IMR-90 (cell line): ENCODE data around the gene GPR17. TPM values are rescaled to one million over a fixed set of nuclear protein-coding genes. Genes with fewer than 3 reads are reported as not detected.
A peak's percentile ranks its signal among the peaks of the same experiment; 100 is the strongest.

Experiments used
- ATAC-seq: fragments of 200-7000 bp; cut with Tn5 transposase; 2 replicates; pipeline ENCODE4 v1.9.1; 2020; ENCODE audit warnings: low read depth, mild to moderate bottlenecking, moderate library complexity
- BruUV-seq: library from RNA; stranded (reverse); fragments of 400-500 nt; replicated peaks from 2 replicates; lab custom pipeline; 2021; lab: Mats Ljungman, UMichigan
- CTCF ChIA-PET: fragments of 300-600 bp; formaldehyde crosslinking; extraction: SDS; loops from one replicate; lab custom pipeline; 2021; ENCODE audit warnings: antibody characterized with exemption; lab: Yijun Ruan, JAX
- POLR2A ChIA-PET: fragments of 300-600 bp; sonication (Branson Sonifier 250); formaldehyde crosslinking; loops from one replicate; lab custom pipeline; 2022; ENCODE audit warnings: antibody characterized with exemption; ENCODE audit not compliant: unreplicated experiment; lab: Charles Lee
- DNase-seq: peaks from one replicate; pipeline ENCODE4 v3.0.0; 2013
- H2AFZ ChIP-seq: replicated peaks from 2 replicates; pipeline ENCODE3; 2013; ENCODE audit warnings: low read length, mild to moderate bottlenecking; ENCODE audit not compliant: poor library complexity
- H2AK5ac ChIP-seq: 2 replicates; pipeline ENCODE4 v1.6.1; 2013; ENCODE audit warnings: low read depth, low read length, inconsistent platforms
- H2AK9ac ChIP-seq: replicated peaks from 2 replicates; pipeline ENCODE3; 2013; ENCODE audit warnings: mild to moderate bottlenecking, low read depth, low read length, moderate library complexity; ENCODE audit not compliant: poor library complexity
- H2BK120ac ChIP-seq: 2 replicates; pipeline ENCODE4 v1.6.1; 2013; ENCODE audit warnings: low read depth, low read length, inconsistent platforms
- H2BK15ac ChIP-seq: 3 replicates; pipeline ENCODE4 v1.6.1; 2013; ENCODE audit warnings: low read depth, low read length, inconsistent platforms
- H2BK20ac ChIP-seq: 2 replicates; pipeline ENCODE4 v1.6.1; 2013; ENCODE audit warnings: low read depth, mild to moderate bottlenecking, inconsistent platforms, low read length, moderate library complexity
- H2BK5ac ChIP-seq: 2 replicates; pipeline ENCODE4 v1.6.1; 2013; ENCODE audit warnings: mild to moderate bottlenecking, low read depth, low read length, inconsistent platforms; ENCODE audit not compliant: poor library complexity, severe bottlenecking
- H3K14ac ChIP-seq: replicated peaks from 2 replicates; pipeline ENCODE4 v1.6.1; 2013; ENCODE audit warnings: low read depth, low read length, inconsistent platforms
- H3K18ac ChIP-seq: 2 replicates; pipeline ENCODE4 v1.6.1; 2013; ENCODE audit warnings: low read depth, low read length, control low read depth
- H3K23ac ChIP-seq: 2 replicates; pipeline ENCODE4 v1.6.1; 2013; ENCODE audit warnings: low read depth, low read length, inconsistent platforms
- H3K27ac ChIP-seq: 2 replicates; pipeline ENCODE4 v1.5.1; 2013; ENCODE audit warnings: mild to moderate bottlenecking, control low read depth, low read length; ENCODE audit not compliant: insufficient read depth
- H3K27me3 ChIP-seq: 2 replicates; pipeline ENCODE4 v1.6.1; 2013; ENCODE audit warnings: low read length; ENCODE audit not compliant: control insufficient read depth, insufficient read depth
- H3K36me3 ChIP-seq: 2 replicates; pipeline ENCODE4 v1.6.1; 2013; ENCODE audit warnings: low read length, mixed read lengths; ENCODE audit not compliant: control insufficient read depth, insufficient read depth
- H3K4ac ChIP-seq: 2 replicates; pipeline ENCODE4 v1.6.1; 2013; ENCODE audit warnings: low read depth, low read length, inconsistent platforms
- H3K4me1 ChIP-seq: 2 replicates; pipeline ENCODE4 v1.6.1; 2013; ENCODE audit warnings: low read length, mixed read lengths; ENCODE audit not compliant: control insufficient read depth, insufficient read depth
- H3K4me2 ChIP-seq: 2 replicates; pipeline ENCODE4 v1.6.1; 2013; ENCODE audit warnings: low read depth, mild to moderate bottlenecking, control low read depth, low read length, moderate library complexity
- H3K4me3 ChIP-seq: 2 replicates; pipeline ENCODE4 v1.5.1; 2013; ENCODE audit warnings: low read depth, mild to moderate bottlenecking, control low read depth, low read length, moderate library complexity; ENCODE audit not compliant: insufficient read depth
- H3K56ac ChIP-seq: 2 replicates; pipeline ENCODE4 v1.6.1; 2013; ENCODE audit warnings: low read length, inconsistent platforms; ENCODE audit not compliant: insufficient read depth; ENCODE audit errors: extremely low read depth
- H3K79me1 ChIP-seq, 2 experiments: 2 replicates each; pipeline ENCODE4 v1.6.1; 2013; ENCODE audit warnings: low read length in 2 of 2, inconsistent platforms in 1 of 2, low read depth in 1 of 2
- H3K9ac ChIP-seq: 2 replicates; pipeline ENCODE4 v1.6.1; 2013; ENCODE audit warnings: low read depth, low read length, control low read depth
- H3K9me1 ChIP-seq: 2 replicates; pipeline ENCODE4 v1.6.1; 2013; ENCODE audit warnings: low read length, inconsistent platforms; ENCODE audit not compliant: insufficient read depth
- H3K9me3 ChIP-seq: 2 replicates; pipeline ENCODE4 v1.6.1; 2013; ENCODE audit warnings: low read length; ENCODE audit not compliant: control insufficient read depth, insufficient read depth
- H4K20me1 ChIP-seq: 2 replicates; pipeline ENCODE4 v1.6.1; 2013; ENCODE audit warnings: low read length, inconsistent platforms; ENCODE audit not compliant: insufficient read depth
- H4K5ac ChIP-seq: 2 replicates; pipeline ENCODE4 v1.6.1; 2013; ENCODE audit warnings: mild to moderate bottlenecking, low read depth, low read length, control low read depth
- H4K8ac ChIP-seq, 2 experiments: 2 replicates each; pipeline ENCODE4 v1.6.1; 2013; ENCODE audit warnings: low read depth in 2 of 2, low read length in 2 of 2, control low read depth in 1 of 2, inconsistent platforms in 1 of 2
- H4K91ac ChIP-seq: 2 replicates; pipeline ENCODE4 v1.6.1; 2013; ENCODE audit warnings: low read depth, low read length, inconsistent platforms; ENCODE audit not compliant: insufficient read depth
- BHLHE40 ChIP-seq: fragments of 150-350 bp; IDR thresholded peaks from 2 replicates; pipeline ENCODE4 v1.6.1; 2016; ENCODE audit warnings: mild to moderate bottlenecking, low read depth, low read length
- CEBPB ChIP-seq: IDR thresholded peaks from 2 replicates; pipeline ENCODE4 v1.6.1; 2012; ENCODE audit warnings: low read depth, low read length, improper control_type of control experiment
- CHD1 ChIP-seq: IDR thresholded peaks from 2 replicates; pipeline ENCODE4 v1.6.1; 2012; ENCODE audit warnings: low read depth, low read length, improper control_type of control experiment
- FOS ChIP-seq: fragments of 150-350 bp; IDR thresholded peaks from 2 replicates; pipeline ENCODE4 v1.6.1; 2016; ENCODE audit warnings: low read depth, low read length
- MAFK ChIP-seq: IDR thresholded peaks from 2 replicates; pipeline ENCODE4 v1.6.1; 2012; ENCODE audit warnings: low read depth, low read length, improper control_type of control experiment
- MAZ ChIP-seq: IDR thresholded peaks from 2 replicates; pipeline ENCODE4 v1.6.1; 2012; ENCODE audit warnings: low read depth, mild to moderate bottlenecking, low read length, improper control_type of control experiment, moderate library complexity, borderline replicate concordance
- MXI1 ChIP-seq: IDR thresholded peaks from 2 replicates; pipeline ENCODE4 v1.6.1; 2012; ENCODE audit warnings: low read depth, mild to moderate bottlenecking, low read length, moderate library complexity, borderline replicate concordance
- NFE2L2 ChIP-seq: fragments of 150-350 bp; IDR thresholded peaks from 2 replicates; pipeline ENCODE4 v1.6.1; 2016; ENCODE audit warnings: low read depth, mild to moderate bottlenecking, low read length
- POLR2A ChIP-seq: IDR thresholded peaks from 2 replicates; pipeline ENCODE4 v1.6.1; 2012; ENCODE audit warnings: mild to moderate bottlenecking, low read depth, low read length
- RAD21 ChIP-seq: IDR thresholded peaks from 2 replicates; pipeline ENCODE4 v1.6.1; 2012; ENCODE audit warnings: low read length, improper control_type of control experiment
- RCOR1 ChIP-seq: IDR thresholded peaks from 2 replicates; pipeline ENCODE4 v1.6.1; 2012; ENCODE audit warnings: mild to moderate bottlenecking, low read length, improper control_type of control experiment; ENCODE audit not compliant: insufficient replicate concordance
- RFX5 ChIP-seq: IDR thresholded peaks from 2 replicates; pipeline ENCODE4 v1.8.0; 2012; ENCODE audit warnings: low read depth, mild to moderate bottlenecking, low read length, moderate library complexity
- SMC3 ChIP-seq: fragments of 150-350 bp; IDR thresholded peaks from 2 replicates; pipeline ENCODE4 v1.6.1; 2016; ENCODE audit warnings: low read depth, mild to moderate bottlenecking, antibody characterized with exemption, low read length, moderate library complexity
- WGBS, 2 experiments: methylation state at CpG; one replicate each; pipeline versions ENCODE4 v1.1.5 to v1.1.7; 2013; ENCODE audit warnings: missing lambda C conversion rate in 2 of 2; ENCODE audit not compliant: insufficient read length in 1 of 2; ENCODE audit errors: extremely low coverage in 2 of 2; 5-methylcytosine and 5-hydroxymethylcytosine counted together
- dilution Hi-C: fragments of 300-500 bp; cut with HindIII; formaldehyde crosslinking; loops from one replicate; pipeline ENCODE4 v1.14.3; 2018; ENCODE audit warnings: low sequenced_read_pairs; ENCODE audit not compliant: unreplicated experiment
- in situ Hi-C: fragments of 300-500 bp; cut with MboI; formaldehyde crosslinking; loops from 3 replicates; pipeline ENCODE4 v1.14.3; 2019; ENCODE audit warnings: low sequenced_read_pairs, inconsistent platforms, mixed read lengths
- intact Hi-C: fragments of 100-400 bp; cut with micrococcal nuclease; formaldehyde crosslinking; loops from 2 replicates; pipeline ENCODE4 v1.10.0; 2022
- polyA plus RNA-seq, 3 experiments: library from polyadenylated mRNA; depleted of rRNA; stranded (reverse); fragments of >200 nt; gene quantifications; 2 replicates each; pipeline ENCODE4 v1.2.3, GENCODE V29; 2012; ENCODE audit warnings: low replicate concordance in 1 of 3
- total RNA-seq: library from RNA; depleted of rRNA; stranded (reverse); fragments of >200 nt; gene quantifications from 2 replicates; pipeline ENCODE4 v1.2.3, GENCODE V29; 2012
- TF ChIP-seq, protein P1 (sequence below): conservative IDR thresholded peaks from 2 replicates; pipeline ENCODE4 v1.5.1; 2012; ENCODE audit warnings: mild to moderate bottlenecking, low read depth, low read length, improper control_type of control experiment
- TF ChIP-seq, protein P2 (sequence below): fragments of 150-350 bp; IDR thresholded peaks from 2 replicates; pipeline ENCODE4 v1.6.1; 2016; ENCODE audit warnings: low read depth, mild to moderate bottlenecking, low read length, moderate library complexity, borderline replicate concordance

GPR17 gene
- total and polyA plus RNA-seq, 2 of the 4 experiments (the other 2 are of a cell fraction): not detected

DNA sequence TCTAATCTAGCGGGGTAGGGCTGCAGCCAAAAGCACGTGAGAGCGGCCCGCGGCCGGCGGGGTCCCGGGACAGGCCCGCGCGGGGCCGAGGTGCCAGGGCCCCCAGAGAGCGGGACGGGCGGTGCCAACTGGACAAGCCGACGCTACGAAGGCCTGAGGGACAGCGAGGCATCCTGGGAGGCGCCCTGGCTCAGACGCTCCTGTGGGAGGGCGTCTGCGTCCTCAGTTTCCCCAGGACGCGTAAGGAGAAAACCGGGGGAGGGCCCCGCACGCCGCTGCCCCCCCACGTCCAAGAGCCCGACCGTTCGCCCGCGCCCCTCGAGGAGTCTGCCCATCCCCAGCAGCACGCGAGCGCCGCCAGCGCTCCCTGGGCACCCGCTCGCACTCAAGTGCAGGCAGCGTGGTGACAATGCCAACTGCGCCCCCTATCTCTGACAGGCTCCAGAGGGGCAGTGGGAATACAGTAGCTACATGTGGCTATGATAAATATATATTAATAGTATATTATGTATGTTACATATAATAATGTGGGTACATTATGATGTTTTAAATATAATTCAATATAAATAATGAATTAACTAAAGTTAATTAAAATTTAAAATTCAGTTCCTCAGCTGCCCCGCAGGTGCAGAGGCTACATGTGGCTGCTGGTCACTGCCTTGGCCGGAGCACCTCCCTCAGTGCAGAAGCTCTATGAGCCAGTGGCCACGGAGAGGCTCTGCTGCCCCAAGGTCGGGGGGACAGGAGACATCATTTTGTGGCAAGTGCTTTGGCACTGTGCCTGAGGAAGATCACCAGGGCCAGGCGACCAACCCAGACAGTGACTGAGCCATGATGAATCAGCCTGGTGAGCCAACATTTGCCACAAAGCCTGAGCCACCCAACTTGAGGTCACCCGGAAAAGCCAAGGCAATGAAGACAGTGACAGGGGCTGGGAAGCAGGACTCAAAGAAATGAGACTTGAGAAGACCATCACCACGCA, 49.8 kb downstream of the GPR17 start:
- H3K36me3 ChIP-seq: no peaks in the 10 kb centered on the region
- H3K27me3 ChIP-seq: no peaks in the 10 kb centered on the region
- no peak overlapping the region for H2AK5ac ChIP-seq
- DNase-seq (peak; percentile 40), ATAC-seq (peak; percentile 94)
- H2AFZ ChIP-seq: peak overlapping the region; percentile 84
- dilution Hi-C loops (no loop called here), intact Hi-C loops (loop anchor here (1.0 kb wide), 1 partner anchor 104 kb away; no protein-coding TSS in a partner anchor), in situ Hi-C loops (no loop called here)
- H2BK5ac ChIP-seq: no peak overlapping the region
- no peak overlapping the region for H4K8ac ChIP-seq
- WGBS, 2 experiments: 48% methylated on average over 19 of the region's 52 CpGs; no CpG with 5 or more reads in 1 of the 2 experiments
- no peak overlapping the region for H3K9ac ChIP-seq
- H2AK9ac ChIP-seq: peak overlapping the region; percentile 23
- ChIA-PET POLR2A (no interaction called here), CTCF (no interaction called here)
- 0 out of 2 replicates have a peak overlapping the region, but pooled peaks have one; percentile 26 for H4K91ac ChIP-seq
- H3K23ac ChIP-seq: no peak overlapping the region; the same call in 1 of the 2 replicates
- H3K4me3 ChIP-seq: peak overlapping the region; percentile 33
- H3K9me1 ChIP-seq: peaks cover 9% of the 10 kb centered on the region
- H2BK20ac ChIP-seq: no peak overlapping the region
- no peaks in the 10 kb centered on the region for H4K20me1 ChIP-seq
- peaks cover 3% of the 10 kb centered on the region for H3K9me3 ChIP-seq
- H3K79me1 ChIP-seq: peaks cover 0 to 9% of the 10 kb centered on the region in 2 experiments; a peak in 2 of 4 replicates
- H3K4ac ChIP-seq: no peak overlapping the region
- H4K5ac ChIP-seq: no peak overlapping the region
- H3K27ac ChIP-seq: no peak overlapping the region
- no peak overlapping the region for H3K14ac ChIP-seq
- no peak overlapping the region for H2BK120ac ChIP-seq
- no TSS peak for BruUV-seq
- H3K56ac ChIP-seq: no peak overlapping the region
- no peak overlapping the region for H3K18ac ChIP-seq
- H2BK15ac ChIP-seq: no peak overlapping the region
- peak overlapping the region; percentile 10 for H3K4me2 ChIP-seq
- H3K4me1 ChIP-seq: 0 out of 2 replicates have a peak, but pooled peaks cover 2% of the 10 kb centered on the region
- no peak for TF ChIP-seq FOS
- TF ChIP-seq RAD21: peak; percentile 43; the same call in 1 of the 2 replicates
- TF ChIP-seq, protein P1, sequence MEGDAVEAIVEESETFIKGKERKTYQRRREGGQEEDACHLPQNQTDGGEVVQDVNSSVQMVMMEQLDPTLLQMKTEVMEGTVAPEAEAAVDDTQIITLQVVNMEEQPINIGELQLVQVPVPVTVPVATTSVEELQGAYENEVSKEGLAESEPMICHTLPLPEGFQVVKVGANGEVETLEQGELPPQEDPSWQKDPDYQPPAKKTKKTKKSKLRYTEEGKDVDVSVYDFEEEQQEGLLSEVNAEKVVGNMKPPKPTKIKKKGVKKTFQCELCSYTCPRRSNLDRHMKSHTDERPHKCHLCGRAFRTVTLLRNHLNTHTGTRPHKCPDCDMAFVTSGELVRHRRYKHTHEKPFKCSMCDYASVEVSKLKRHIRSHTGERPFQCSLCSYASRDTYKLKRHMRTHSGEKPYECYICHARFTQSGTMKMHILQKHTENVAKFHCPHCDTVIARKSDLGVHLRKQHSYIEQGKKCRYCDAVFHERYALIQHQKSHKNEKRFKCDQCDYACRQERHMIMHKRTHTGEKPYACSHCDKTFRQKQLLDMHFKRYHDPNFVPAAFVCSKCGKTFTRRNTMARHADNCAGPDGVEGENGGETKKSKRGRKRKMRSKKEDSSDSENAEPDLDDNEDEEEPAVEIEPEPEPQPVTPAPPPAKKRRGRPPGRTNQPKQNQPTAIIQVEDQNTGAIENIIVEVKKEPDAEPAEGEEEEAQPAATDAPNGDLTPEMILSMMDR: peak; percentile 50
- no peak for TF ChIP-seq POLR2A
- peak; percentile 27; the same call in 1 of the 2 replicates for TF ChIP-seq CEBPB
- TF ChIP-seq MAZ: no peak; the same call in 1 of the 2 replicates
- TF ChIP-seq RFX5: no peak
- TF ChIP-seq, protein P2, sequence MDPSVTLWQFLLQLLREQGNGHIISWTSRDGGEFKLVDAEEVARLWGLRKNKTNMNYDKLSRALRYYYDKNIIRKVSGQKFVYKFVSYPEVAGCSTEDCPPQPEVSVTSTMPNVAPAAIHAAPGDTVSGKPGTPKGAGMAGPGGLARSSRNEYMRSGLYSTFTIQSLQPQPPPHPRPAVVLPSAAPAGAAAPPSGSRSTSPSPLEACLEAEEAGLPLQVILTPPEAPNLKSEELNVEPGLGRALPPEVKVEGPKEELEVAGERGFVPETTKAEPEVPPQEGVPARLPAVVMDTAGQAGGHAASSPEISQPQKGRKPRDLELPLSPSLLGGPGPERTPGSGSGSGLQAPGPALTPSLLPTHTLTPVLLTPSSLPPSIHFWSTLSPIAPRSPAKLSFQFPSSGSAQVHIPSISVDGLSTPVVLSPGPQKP: no peak
- no peak for TF ChIP-seq BHLHE40
- TF ChIP-seq MAFK: no peak
- TF ChIP-seq CHD1: no peak
- TF ChIP-seq RCOR1: no peak
- no peak for TF ChIP-seq MXI1
- TF ChIP-seq SMC3: no peak
- TF ChIP-seq NFE2L2: no peak
